Retinal pigment epithelial cell (primary cell): ENCODE results near the gene DENND6B.

Source experiments
- DNase-seq: peaks from one replicate; pipeline ENCODE4 v3.0.0-alpha.2; 2010; ENCODE audit warnings: low read depth
- H3K4me3 ChIP-seq: 2 replicates; pipeline ENCODE4 v1.5.1; 2011; ENCODE audit warnings: mild to moderate bottlenecking, low read length, control low read depth, moderate library complexity
- CTCF ChIP-seq: conservative IDR thresholded peaks from 2 replicates; pipeline ENCODE4 v1.5.1; 2011; ENCODE audit warnings: low read depth, low read length, control low read depth, inconsistent platforms

The DENND6B gene

GRCh38 chr22:50318356-50318697 lies 8.5 kb downstream of the DENND6B start:
- no peak overlapping the region for H3K4me3 ChIP-seq
- no peak for TF ChIP-seq CTCF
- DNase-seq = no peak

GRCh38 chr22:50317674-50318073 lies 9.1 kb downstream of the DENND6B start:
- H3K4me3 ChIP-seq = no peak overlapping the region
- no peak for TF ChIP-seq CTCF

GRCh38 chr22:50317178-50317577 lies 9.6 kb downstream of the DENND6B start:
- no peak for DNase-seq
- H3K4me3 ChIP-seq = no peak overlapping the region
- no peak for TF ChIP-seq CTCF

More at GRCh38 chr22:50317674-50318073, 9.1 kb downstream of the DENND6B start:
- DNase-seq = no peak

- no peak overlapping the region for H3K4me3 ChIP-seq
- DNase-seq = no peak
- TF ChIP-seq CTCF = no peak
Measured at GRCh38 chr22:50316114-50317065, 10.4 kb downstream of the DENND6B start.

- no peak for TF ChIP-seq CTCF
- H3K4me3 ChIP-seq = no peak overlapping the region
- no peak for DNase-seq
Measured at GRCh38 chr22:50315289-50316113, 11.3 kb downstream of the DENND6B start.

- no peak overlapping the region for H3K4me3 ChIP-seq
- DNase-seq = no peak
- TF ChIP-seq CTCF = no peak
Measured at GRCh38 chr22:50314455-50315288, 12.1 kb downstream of the DENND6B start.
